ENCODE data around the gene CCS.
"Not testable (repeated sequence)": the region's sequence is repeated elsewhere in the genome, so short reads cannot be mapped to it uniquely, and the experiment has no call there.

Gene CCS

DNA sequence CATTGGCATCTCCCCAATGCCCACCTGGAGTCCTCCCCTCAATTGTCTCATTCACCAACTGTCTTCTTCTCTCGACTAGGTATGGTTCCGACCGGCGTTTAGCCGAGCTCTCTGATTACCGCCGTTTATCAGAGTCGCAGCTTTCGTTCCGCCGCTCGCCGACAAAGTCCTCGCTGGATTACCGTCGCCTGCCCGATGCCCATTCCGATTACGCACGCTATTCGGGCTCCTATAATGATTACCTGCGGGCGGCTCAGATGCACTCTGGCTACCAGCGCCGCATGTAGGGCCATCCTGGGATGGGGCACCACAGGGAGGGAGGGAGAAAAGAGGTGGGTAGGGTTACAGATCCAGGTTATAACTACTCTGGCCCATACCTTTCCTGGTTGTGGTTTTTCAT is 33.4 kb downstream of the CCS start:
- DNase-seq (ENCODE audit: low spot score): no peak

DNA sequence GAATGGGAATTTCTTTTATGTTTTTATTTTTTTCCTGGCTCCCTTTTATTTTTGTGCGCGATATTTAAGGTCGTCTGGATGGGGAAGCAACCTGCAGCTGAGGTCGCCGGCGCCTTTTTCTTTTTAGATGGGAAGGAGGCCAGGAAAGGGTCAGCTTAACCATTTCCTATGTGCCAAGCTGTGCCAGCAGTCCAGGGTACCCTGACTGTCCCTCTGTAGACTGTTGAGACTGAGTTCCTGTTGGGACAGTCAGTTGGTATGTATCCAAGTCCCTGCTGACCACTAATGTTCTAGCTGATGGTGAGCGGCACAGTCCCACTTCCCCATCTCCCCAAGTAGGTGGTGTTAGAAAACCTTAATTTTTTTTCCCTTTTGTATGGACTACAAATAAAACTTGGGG is 33.9 kb downstream of the CCS start:
- no peak for DNase-seq (ENCODE audit: low spot score)

DNA sequence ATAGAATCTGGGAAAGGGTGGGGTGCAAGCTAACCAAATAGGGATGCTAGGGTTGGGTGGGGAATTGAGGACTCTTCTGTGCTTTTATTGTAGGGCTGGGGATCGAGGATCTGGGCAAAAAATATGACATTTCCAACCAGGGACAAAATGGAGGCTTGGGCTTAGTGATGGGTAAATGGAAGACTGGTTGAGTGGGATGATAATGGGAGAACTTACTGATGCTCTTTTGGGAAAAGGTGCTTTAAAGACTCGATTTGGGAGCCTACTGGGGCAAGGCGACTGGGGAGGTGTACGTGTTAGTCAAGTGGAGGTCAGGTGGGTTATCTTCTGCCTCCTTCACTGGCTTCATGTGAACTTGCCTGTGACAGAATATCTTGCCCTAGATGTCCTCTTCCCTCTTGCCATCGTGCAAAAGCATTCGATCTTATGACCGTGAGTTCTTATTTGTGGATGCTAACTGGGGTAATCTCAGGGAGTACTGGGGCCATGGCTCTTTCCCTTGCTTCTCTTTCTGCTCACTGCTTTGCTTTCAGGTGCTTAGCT is 35.1 kb downstream of the CCS start:
- DNase-seq (ENCODE audit: low spot score): no peak

DNA sequence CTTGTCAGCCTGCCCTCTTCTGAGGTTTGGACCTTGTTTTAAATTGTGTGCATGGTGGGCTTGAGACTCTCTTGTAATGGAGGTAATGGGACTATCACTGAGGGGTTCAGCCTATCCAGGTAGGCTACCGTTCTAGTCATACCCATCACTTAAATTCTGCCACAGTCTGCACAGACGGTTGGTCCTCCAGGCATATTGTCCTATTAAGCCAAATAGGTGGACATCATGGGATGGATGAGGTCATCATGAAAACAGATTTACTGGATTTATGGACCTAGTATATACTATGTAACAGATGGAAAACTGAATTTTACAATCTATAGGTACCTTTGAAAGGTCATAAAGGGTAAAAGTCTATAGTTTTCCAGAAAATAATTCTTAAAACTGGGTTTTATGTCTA is 36.4 kb downstream of the CCS start:
- DNase-seq (ENCODE audit: low spot score): no peak

DNA sequence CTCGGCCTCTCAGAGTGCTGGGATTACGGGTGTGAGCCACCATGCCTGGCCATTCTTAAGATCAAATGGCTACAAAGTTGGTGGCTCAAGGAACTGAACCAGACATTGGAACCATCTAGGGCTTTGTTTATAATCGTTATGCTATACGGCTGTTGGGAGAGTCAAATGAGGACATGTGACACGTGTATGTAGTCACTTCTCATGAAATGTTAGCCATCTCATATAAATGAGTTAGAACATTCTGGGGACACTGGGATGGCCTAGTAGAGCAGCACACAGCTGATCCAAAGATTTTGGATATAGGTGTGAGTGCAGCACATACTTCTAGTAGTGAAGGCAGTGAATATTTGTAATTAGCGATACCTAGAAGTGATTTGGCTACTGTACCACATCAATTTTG is 38.9 kb downstream of the CCS start:
- DNase-seq (ENCODE audit: low spot score): no peak

DNA sequence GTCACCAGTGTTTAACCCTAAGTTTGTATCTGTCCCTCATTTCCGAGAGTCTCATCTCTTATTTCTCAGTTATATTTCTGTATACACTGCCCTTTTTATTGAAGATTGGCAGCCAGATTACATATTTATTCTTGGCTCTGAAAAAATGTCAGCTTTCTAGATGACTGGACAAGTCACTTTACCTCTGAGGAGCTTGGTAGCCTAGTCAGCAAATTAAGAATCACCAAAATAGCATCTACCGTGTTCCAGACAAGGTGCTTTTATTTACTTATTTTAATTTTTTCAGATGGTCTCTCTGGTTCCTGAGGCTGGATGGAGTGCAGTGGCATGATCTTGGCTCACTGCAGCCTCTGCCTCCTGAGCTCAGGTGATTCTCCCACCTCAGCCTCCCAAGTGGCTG is 40.0 kb downstream of the CCS start:
- no peak for DNase-seq (ENCODE audit: low spot score)

DNA sequence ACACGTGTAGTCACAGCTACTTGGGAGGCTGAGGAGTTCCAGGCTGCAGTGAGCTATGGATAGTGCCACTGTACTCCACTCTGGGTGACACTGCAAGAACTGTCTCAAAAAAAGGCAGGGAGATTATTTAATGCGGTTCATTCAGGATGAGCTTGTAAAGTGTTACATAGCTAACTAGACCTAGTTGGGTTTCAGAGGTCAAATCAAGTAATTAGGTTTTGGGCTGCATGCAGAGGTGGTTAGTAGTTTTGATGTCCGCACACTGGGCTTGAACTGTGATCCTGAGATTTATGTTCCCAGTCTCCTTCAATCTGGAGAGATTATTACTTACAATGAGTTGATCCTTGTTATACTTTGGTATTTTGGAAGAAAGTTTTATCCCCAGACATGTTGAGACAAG is 43.4 kb downstream of the CCS start:
- no peak for DNase-seq (ENCODE audit: low spot score)

DNA sequence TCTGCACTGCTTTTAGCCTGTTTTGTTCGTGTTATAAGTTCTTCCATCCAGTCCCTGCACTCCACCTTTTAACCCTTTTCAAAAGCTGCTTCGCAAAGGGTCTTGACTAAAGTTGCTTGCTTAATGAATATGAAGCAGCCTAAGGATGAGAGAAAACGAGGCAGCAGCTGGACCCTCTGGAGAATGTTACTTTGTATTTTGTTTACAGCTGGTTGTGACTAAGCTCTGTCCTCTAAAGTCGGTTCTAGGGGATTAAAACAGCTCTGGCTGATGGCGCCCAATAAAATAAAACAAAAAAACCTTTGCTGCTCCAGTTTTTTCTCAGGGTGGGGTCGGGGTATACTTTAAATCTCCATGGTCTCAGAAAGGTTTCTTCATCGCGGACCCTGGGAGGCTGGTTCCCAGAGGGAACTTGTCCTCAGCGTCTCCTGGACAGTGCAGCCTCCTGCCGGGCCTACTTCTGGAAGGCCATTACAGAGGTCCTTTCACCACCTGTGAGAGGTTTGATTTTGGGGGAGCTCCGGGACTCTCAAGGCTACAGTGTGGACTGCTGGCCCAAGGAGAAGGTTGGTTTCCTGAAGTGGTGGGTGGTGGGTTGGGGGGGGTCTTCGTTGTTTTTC is 44.7 kb downstream of the CCS start:
- no peak for DNase-seq (ENCODE audit: low spot score)

DNA sequence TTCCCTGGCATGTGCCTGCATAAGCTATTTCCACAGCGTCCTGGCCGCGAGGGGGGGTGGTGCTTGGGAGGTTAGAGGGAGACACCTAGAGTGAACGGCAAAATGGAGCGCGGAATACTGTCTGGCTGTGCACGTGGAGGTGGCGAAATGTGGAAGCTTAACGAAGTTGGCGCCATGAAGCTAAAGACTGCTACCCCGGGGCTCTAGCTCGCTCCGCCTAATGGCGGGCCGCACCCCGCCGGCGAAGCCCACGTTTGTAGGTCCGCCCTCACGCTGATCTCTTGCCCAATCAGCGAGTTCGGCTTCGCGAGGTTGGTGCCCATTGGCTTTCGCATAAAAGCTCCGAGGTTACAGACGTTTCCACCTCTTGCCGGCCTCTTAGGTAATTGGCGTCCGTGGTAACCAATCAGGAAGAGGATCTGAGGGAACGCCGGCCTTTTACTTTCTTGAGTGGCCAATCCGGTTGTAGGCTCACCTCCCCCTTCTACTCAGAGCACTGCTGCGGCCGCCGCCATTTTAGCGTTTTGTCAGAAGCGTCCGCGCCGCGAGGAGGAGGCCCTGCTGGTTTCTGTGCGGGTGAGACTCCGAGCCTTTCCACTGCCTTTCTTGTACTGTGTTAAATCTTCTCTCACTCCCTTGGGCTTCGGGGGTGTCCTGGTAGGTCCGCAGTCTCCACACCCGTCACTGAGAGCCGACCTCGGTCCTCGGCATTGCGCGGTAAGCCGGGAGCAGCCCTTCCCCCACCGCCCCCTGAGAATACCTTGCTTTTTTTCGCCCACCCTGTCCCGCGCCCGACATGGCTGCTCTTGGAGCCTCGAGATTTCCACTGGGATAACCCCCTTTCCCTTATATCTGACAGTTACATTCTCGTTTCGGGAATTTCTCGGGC is 45.4 kb downstream of the CCS start, which contains the start of gene RBM4:
Gene RBM4, plus strand, starts transcription at position 527 of the 889 bp plus-strand sequence. CDS start 1,009 bp downstream, outside the sequence.
- DNase-seq (ENCODE audit: low spot score): peak; percentile 98

DNA sequence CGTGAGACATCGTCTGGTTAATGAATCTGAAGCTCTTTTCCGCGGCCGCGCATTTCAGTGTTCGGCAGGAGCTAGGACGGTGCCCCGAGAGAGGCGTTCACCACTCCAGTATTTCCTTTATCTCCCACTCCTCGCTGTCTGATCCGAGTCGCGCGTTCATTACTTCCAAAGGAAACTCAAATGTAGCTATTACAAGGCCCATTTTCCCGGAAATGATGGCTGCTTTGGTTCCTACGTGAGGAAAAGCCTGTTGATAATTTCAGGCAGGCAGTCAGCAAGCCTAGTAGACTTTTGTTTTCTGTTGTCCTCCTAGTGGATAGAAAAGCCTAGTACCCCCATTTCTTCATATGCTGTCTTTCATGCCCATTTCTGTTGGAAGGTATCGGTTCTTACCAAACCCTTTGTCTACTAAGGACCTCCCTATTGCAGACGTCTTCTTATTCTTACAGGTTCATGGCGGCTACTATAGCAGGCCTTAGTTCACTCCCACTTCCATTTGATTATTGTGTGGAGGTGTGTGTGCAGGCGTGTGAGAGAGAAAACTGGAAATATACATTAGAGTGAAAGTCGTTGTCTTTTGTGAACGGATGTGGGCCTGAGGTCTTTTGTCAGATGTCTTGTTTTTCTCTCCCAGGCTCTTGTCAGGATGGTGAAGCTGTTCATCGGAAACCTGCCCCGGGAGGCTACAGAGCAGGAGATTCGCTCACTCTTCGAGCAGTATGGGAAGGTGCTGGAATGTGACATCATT is 46.3 kb downstream of the CCS start:
- no peak for DNase-seq (ENCODE audit: low spot score)

DNA sequence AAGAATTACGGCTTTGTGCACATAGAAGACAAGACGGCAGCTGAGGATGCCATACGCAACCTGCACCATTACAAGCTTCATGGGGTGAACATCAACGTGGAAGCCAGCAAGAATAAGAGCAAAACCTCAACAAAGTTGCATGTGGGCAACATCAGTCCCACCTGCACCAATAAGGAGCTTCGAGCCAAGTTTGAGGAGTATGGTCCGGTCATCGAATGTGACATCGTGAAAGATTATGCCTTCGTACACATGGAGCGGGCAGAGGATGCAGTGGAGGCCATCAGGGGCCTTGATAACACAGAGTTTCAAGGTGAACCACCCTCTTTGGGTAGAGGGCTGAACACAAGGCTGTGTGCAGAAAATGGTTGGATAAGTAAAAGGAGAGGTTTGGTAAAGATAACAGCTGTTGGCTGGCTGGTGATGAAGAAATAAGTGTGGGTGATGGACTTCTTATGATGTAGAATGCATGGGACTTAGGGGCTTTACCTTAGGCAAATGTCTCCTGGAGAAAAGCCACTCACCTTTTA is 46.9 kb downstream of the CCS start:
- DNase-seq (ENCODE audit: low spot score): not testable (repeated sequence)

DNA sequence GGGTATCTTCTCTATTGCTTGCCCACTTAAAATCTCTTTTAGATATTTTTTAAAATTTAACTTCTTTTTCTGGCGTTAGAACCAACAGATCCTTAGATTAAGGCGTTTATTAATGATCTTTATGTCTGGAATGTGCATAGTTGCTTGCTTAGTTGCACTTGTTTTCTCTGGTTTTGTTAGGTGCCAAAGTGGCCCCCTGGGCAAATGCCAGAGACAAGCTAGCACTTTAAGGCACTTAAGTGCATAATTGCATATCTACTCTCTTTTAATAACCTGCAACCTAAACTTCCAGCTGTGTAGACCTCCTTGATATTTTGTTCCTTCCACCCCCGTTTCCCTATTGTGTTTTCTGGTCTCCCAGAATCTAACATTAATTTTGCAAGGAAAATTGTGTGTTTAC is 48.8 kb downstream of the CCS start:
- DNase-seq (ENCODE audit: low spot score): no peak

DNA sequence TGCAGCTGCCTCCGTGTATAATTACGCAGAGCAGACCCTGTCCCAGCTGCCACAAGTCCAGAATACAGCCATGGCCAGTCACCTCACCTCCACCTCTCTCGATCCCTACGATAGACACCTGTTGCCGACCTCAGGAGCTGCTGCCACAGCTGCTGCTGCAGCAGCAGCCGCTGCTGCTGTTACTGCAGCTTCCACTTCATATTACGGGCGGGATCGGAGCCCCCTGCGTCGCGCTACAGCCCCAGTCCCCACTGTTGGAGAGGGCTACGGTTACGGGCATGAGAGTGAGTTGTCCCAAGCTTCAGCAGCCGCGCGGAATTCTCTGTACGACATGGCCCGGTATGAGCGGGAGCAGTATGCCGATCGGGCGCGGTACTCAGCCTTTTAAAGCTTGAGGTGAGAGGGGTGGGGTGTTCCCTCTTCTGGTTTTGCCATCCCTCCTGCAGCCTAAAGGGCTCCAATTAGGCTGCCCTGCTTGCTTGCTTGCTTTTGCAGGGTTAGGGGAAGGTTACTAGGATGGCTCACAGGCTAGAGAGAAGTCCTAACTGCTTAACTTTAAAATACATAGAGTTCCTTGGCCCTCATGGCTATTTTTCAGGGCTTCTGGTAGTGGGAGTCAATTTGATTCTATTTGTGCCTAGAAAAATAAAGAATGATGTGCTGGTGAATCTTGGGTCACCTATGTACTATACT is 50.9 kb downstream of the CCS start:
- no peak for DNase-seq (ENCODE audit: low spot score)

DNA sequence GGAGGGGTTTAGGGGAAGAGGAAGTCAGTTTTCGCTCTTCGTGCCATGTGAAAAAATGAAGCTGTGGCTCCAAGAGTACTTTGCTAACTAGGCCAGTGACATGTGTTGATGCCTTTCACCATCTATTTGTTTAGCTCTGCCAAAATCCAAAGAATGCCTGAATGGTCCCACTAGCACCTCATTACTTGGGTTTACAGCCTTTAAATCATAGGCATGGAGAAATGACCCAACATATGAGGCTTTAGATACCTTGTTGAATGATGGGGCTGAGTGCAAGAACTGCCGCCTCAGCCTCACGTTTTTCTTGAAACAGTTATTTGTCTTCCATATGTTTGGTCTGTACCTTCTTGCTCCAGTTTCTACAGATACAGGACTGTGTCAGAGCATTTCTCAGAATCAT is 53.8 kb downstream of the CCS start:
- DNase-seq (ENCODE audit: low spot score): no peak

DNA sequence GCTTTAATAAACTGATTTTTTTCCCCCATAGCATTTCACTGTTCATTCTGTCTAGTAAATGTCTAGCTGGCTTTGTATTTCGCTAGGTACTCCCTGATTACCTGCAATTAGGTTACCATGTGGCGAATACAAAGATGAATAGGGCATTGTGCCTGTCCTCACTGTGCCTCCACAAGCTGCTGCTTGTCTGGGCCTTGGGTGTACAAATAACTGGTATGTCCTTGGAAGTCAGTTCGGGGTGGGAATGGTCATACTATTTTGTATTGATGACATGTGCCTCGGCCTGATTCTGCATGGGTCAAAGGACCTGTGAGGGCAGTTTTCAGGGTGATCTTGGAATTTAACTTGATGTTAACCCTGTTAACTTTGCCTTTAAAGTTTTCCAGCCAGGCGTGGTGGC is 56.9 kb downstream of the CCS start:
- DNase-seq (ENCODE audit: low spot score): no peak

DNA sequence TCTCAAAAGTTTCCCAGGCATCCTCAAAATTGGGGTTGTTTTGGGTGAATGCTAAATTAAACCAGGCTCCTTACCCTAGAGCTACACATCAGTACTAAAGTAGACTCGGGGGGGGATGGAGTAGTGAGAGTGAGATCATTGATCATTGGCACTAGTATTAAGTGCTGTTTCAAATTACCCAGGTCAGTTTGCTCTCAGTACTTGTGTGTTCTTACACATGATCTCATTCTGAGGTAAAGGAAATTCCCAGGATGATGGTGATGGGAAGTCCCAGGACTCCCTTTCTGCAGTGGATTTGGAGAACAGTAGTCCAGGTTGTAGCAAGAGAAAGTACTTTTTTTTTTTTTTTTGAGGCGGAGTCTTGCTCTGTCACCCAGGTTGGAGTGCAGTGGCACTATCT is 58.0 kb downstream of the CCS start:
- DNase-seq (ENCODE audit: low spot score): no peak

DNA sequence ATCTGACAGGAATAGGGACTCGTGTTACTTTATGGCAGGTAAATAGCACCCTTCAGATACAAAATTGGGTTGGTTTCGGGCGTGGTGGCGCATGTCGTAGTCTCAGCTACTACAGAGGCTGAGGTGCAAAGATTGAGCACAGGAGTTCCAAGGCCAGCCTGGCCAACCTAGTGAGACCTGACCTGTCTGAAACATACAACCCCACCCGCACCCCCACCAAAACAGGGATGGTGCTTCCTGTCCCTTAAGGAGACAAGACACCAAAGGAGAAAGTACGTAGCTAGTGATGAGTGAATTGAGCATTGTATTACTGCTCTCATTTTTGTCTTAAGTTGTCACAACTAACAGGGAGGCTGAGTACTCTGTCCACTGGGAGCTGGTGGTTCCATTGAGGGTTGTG is 59.7 kb downstream of the CCS start:
- DNase-seq (ENCODE audit: low spot score): no peak

DNA sequence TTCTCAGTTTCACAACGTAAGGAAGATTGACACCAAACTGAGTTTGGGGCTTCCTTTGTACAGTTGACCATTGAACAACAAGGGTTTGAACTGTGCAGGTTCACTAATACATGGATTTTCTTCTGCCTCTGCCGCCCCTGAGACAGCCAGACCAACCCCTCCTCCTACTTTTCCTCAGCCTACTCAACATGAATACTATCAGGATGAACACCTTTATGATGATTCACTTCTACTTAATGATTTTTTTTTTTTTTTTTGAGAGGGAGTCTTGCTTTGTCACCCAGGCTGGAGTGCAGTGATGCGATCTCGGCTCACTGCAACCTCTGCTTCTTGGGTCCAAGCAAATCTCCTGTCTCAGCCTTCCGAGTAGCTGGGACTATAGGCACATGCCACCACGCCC is 60.1 kb downstream of the CCS start:
- DNase-seq (ENCODE audit: low spot score): no peak

All from ecto neural progenitor cell (in vitro differentiated cells).